Measurements from ENCODE around the gene PDZD4. TPM values are rescaled to one million over a fixed set of nuclear protein-coding genes. Genes with fewer than 3 reads are reported as not detected.

Gene PDZD4
- polyA plus RNA-seq, 1 of the 3 experiments (the other 2 are of a cell fraction): 1.9 TPM

GRCh38 chrX:153801669-153802068 lies 28.7 kb downstream of the PDZD4 start:
- Histone ChIP-seq H3K9ac (no peak overlapping the region), H3K9me2 (no peaks in the 10 kb centered on the region), H3K4me3 (ENCODE audit: low read depth in 2 of 2, low read length in 1 of 2) (no peak overlapping the region), H3K4me2 (no peak overlapping the region), H3K4me1 (ENCODE audit: control insufficient read depth in 1 of 2, insufficient read depth in 2 of 2, low read depth in 1 of 2, low read length in 1 of 2) (no peaks in the 10 kb centered on the region; a peak in 1 of 4 replicates), H3K36me3 (replicated peaks in 1 of 2; ENCODE audit: control insufficient read depth in 1 of 2, insufficient read depth in 2 of 2, low read length in 1 of 2) (peaks cover 0 to 5% of the 10 kb centered on the region in 2 experiments), H3F3A (replicated peaks; ENCODE audit: insufficient read depth) (no peaks in the 10 kb centered on the region), H2AFZ (ENCODE audit: low read depth) (no peak overlapping the region), H3K79me2 (ENCODE audit: insufficient read depth) (peaks cover 3% of the 10 kb centered on the region; the same call in 1 of the 2 replicates), H3K9me3 (no peaks in the 10 kb centered on the region), H4K20me1 (ENCODE audit: insufficient read depth) (no peaks in the 10 kb centered on the region), H3K27me3 (ENCODE audit: insufficient read depth) (no peaks in the 10 kb centered on the region; the same call in none of the 2 replicates), H3K27ac (ENCODE audit: low read depth in 2 of 2, low read length in 1 of 2) (no peak overlapping the region; a peak in 1 of 4 replicates)
- no peak for DNase-seq
- ChIA-PET CTCF (no interaction called here), POLR2A (interaction anchor here (0.7 to 0.8 kb wide), 2 partner anchors 133 to 172 kb away, joined by 3 read pairs; partner anchors contain the start of gene NAA10)
- TF ChIP-seq CHD2 (IDR thresholded peaks at IDR 0.05; ENCODE audit: low read length, partially characterized antibody) (no peak), USF1 (IDR thresholded peaks at IDR 0.05; ENCODE audit: borderline replicate concordance, low read depth) (no peak), EP300 (IDR thresholded peaks at IDR 0.05; ENCODE audit: borderline replicate concordance in 1 of 2, low read depth in 1 of 2, low read length in 1 of 2) (no peak)
- 52% methylated on average over 4 of the region's 8 CpGs for WGBS (ENCODE audit: low lambda C conversion rate)

- 43% methylated on average over 7 of the region's 7 CpGs for WGBS (ENCODE audit: low lambda C conversion rate)
- TF ChIP-seq FOXJ3 (CRISPR knock-in tag; IDR thresholded peaks at IDR 0.05) (no peak), RCOR1 (IDR thresholded peaks at IDR 0.05; ENCODE audit: low read length) (no peak), IRF3 (IDR thresholded peaks at IDR 0.05; ENCODE audit: low read depth, low read length) (no peak), ZBTB33 (IDR thresholded peaks at IDR 0.05; ENCODE audit: borderline replicate concordance, low read depth) (no peak), YY1 (IDR thresholded peaks at IDR 0.05; ENCODE audit: low read depth) (no peak), RAD21 (IDR thresholded peaks at IDR 0.05; ENCODE audit: low read length) (no peak)
- Histone ChIP-seq H3K27ac (ENCODE audit: low read depth in 2 of 2, low read length in 1 of 2) (no peak overlapping the region), H3K4me1 (ENCODE audit: control insufficient read depth in 1 of 2, insufficient read depth in 2 of 2, low read depth in 1 of 2, low read length in 1 of 2) (peaks cover 0 to 6% of the 10 kb centered on the region in 2 experiments; a peak in 1 of 4 replicates), H3K4me3 (ENCODE audit: low read depth in 2 of 2, low read length in 1 of 2) (no peak overlapping the region), H2AFZ (ENCODE audit: low read depth) (no peak overlapping the region), H3K9me2 (no peaks in the 10 kb centered on the region), H3K9ac (no peak overlapping the region), H3K27me3 (ENCODE audit: insufficient read depth) (no peaks in the 10 kb centered on the region; the same call in none of the 2 replicates), H4K20me1 (ENCODE audit: insufficient read depth) (no peaks in the 10 kb centered on the region), H3K4me2 (no peak overlapping the region), H3K79me2 (ENCODE audit: insufficient read depth) (peaks cover 12% of the 10 kb centered on the region), H3K36me3 (replicated peaks in 1 of 2; ENCODE audit: control insufficient read depth in 1 of 2, insufficient read depth in 2 of 2, low read length in 1 of 2) (peaks cover 0 to 5% of the 10 kb centered on the region in 2 experiments), H3K9me3 (no peaks in the 10 kb centered on the region), H3F3A (replicated peaks; ENCODE audit: insufficient read depth) (no peaks in the 10 kb centered on the region)
- no peak for DNase-seq
- ChIA-PET POLR2A (interaction anchor here (0.5 to 0.8 kb wide), 2 partner anchors 19 to 188 kb away, joined by 3 to 4 read pairs; no protein-coding TSS in a partner anchor), CTCF (interaction anchor here (1.3 kb wide), 1 partner anchor 122 kb away, joined by 5 read pairs; no protein-coding TSS in a partner anchor)
These were observed 29.6 kb downstream of the PDZD4 start for GRCh38 chrX:153800746-153801145.
